Measurements from ENCODE around the gene ASL. TPM values are rescaled to one million over a fixed set of nuclear protein-coding genes. Genes with fewer than 3 reads are reported as not detected.
"Not testable (repeated sequence)": the region's sequence is repeated elsewhere in the genome, so short reads cannot be mapped to it uniquely, and the experiment has no call there.

Gene ASL
- polyA plus RNA-seq, 3 donors, result 29.7 to 51.6 (median 35.9) TPM

- no peak for TF ChIP-seq CTCF (IDR thresholded peaks at IDR 0.05)
- Mint-ChIP-seq H3K4me3 (no peak overlapping the region), H3K27ac (peak overlapping the region in 2 of 7 donors; percentile 10 to 42), H3K36me3 (peaks cover 9 to 32% of the 10 kb centered on the region in 2 donors), H3K4me1 (peaks cover 28% of the 10 kb centered on the region), H3K27me3 (ENCODE audit: low read depth in 3 of 3) (peaks cover 0 to 1% (median 0%) of the 10 kb centered on the region in 3 donors), H3K9me3 (no peaks in the 10 kb centered on the region)
- H3K4me1 ChIP-seq (ENCODE audit: control insufficient read depth in 1 of 2, insufficient read depth in 2 of 2, low read length in 2 of 2), result peaks cover 0 to 12% of the 10 kb centered on the region in 2 donors
- DNase-seq, result no peak
- no peak overlapping the region for H3K4me2 ChIP-seq (replicated peaks; ENCODE audit: extremely low read depth, low read length, poor library complexity, severe bottlenecking)
- intact Hi-C loops (cut with micrococcal nuclease), result no loop called here
- no peaks in the 10 kb centered on the region for H3K27me3 ChIP-seq (ENCODE audit: control insufficient read depth in 2 of 2, insufficient read depth in 2 of 2, low read length in 2 of 2)
- no peak overlapping the region for H3K9ac ChIP-seq (ENCODE audit: insufficient read depth, low read length, poor library complexity, severe bottlenecking)
- no peak overlapping the region for H3K27ac ChIP-seq (ENCODE audit: low read depth in 1 of 2, low read length in 2 of 2)
- no peaks in the 10 kb centered on the region for H3K9me3 ChIP-seq (replicated peaks in 1 of 2; ENCODE audit: control insufficient read depth in 1 of 2, insufficient read depth in 1 of 2, low read length in 2 of 2)
- no peak overlapping the region for H2AFZ ChIP-seq (ENCODE audit: insufficient read depth, low read depth, low read length, poor library complexity, severe bottlenecking)
- WGBS (ENCODE audit: insufficient coverage), result 100% methylated on average over 5 of the region's 9 CpGs
- peaks cover 0 to 26% of the 10 kb centered on the region in 2 donors for H3K36me3 ChIP-seq (replicated peaks in 1 of 2; ENCODE audit: control insufficient read depth in 1 of 2, insufficient read depth in 2 of 2, low read length in 2 of 2)
- H3K4me3 ChIP-seq (replicated peaks in 1 of 3; ENCODE audit: low read depth in 2 of 3, low read length in 3 of 3), result no peak overlapping the region
- H3K79me2 ChIP-seq (ENCODE audit: insufficient read depth, low read length), result peaks cover 98% of the 10 kb centered on the region
- peaks cover 94% of the 10 kb centered on the region for H4K20me1 ChIP-seq (ENCODE audit: insufficient read depth, low read length)
Measured at GRCh38 chr7:66123175-66123528, 47.5 kb downstream of the ASL start.

GRCh38 chr7:66124569-66124861 is 48.9 kb downstream of the ASL start:
- H3K4me3 ChIP-seq (replicated peaks in 1 of 3; ENCODE audit: low read depth in 2 of 3, low read length in 3 of 3); H2AFZ ChIP-seq (ENCODE audit: insufficient read depth, low read depth, low read length, poor library complexity, severe bottlenecking); H3K9me3 Mint-ChIP-seq; H3K27me3 Mint-ChIP-seq (ENCODE audit: low read depth in 3 of 3); H3K9me3 ChIP-seq (replicated peaks in 1 of 2; ENCODE audit: control insufficient read depth in 1 of 2, insufficient read depth in 1 of 2, low read length in 2 of 2); H3K4me2 ChIP-seq (replicated peaks; ENCODE audit: extremely low read depth, low read length, poor library complexity, severe bottlenecking); intact Hi-C loops (cut with micrococcal nuclease); H3K4me3 Mint-ChIP-seq; H3K27me3 ChIP-seq (ENCODE audit: control insufficient read depth in 2 of 2, insufficient read depth in 2 of 2, low read length in 2 of 2); H3K9ac ChIP-seq (ENCODE audit: insufficient read depth, low read length, poor library complexity, severe bottlenecking); DNase-seq: not testable (repeated sequence)
- Histone ChIP-seq H3K27ac (ENCODE audit: low read depth in 1 of 2, low read length in 2 of 2) (peak overlapping the region in 1 of 2 donors; percentile 42), H3K36me3 (replicated peaks in 1 of 2; ENCODE audit: control insufficient read depth in 1 of 2, insufficient read depth in 2 of 2, low read length in 2 of 2) (peaks cover 0 to 15% of the 10 kb centered on the region in 2 donors), H4K20me1 (ENCODE audit: insufficient read depth, low read length) (peaks cover 94% of the 10 kb centered on the region), H3K79me2 (ENCODE audit: insufficient read depth, low read length) (peaks cover 98% of the 10 kb centered on the region), H3K4me1 (ENCODE audit: control insufficient read depth in 1 of 2, insufficient read depth in 2 of 2, low read length in 2 of 2) (peaks cover 0 to 12% of the 10 kb centered on the region in 2 donors)
- peaks cover 6 to 31% of the 10 kb centered on the region in 2 donors for H3K36me3 Mint-ChIP-seq
- 100% methylated on average over 3 of the region's 5 CpGs for WGBS (ENCODE audit: insufficient coverage)
- peak overlapping the region in 1 of 7 donors; percentile 73 for H3K27ac Mint-ChIP-seq
- H3K4me1 Mint-ChIP-seq, result peaks cover 24% of the 10 kb centered on the region
